Measurements from ENCODE around the gene CORO7.
"Not testable (repeated sequence)": the region's sequence is repeated elsewhere in the genome, so short reads cannot be mapped to it uniquely, and the experiment has no call there.

CORO7 gene

DNA sequence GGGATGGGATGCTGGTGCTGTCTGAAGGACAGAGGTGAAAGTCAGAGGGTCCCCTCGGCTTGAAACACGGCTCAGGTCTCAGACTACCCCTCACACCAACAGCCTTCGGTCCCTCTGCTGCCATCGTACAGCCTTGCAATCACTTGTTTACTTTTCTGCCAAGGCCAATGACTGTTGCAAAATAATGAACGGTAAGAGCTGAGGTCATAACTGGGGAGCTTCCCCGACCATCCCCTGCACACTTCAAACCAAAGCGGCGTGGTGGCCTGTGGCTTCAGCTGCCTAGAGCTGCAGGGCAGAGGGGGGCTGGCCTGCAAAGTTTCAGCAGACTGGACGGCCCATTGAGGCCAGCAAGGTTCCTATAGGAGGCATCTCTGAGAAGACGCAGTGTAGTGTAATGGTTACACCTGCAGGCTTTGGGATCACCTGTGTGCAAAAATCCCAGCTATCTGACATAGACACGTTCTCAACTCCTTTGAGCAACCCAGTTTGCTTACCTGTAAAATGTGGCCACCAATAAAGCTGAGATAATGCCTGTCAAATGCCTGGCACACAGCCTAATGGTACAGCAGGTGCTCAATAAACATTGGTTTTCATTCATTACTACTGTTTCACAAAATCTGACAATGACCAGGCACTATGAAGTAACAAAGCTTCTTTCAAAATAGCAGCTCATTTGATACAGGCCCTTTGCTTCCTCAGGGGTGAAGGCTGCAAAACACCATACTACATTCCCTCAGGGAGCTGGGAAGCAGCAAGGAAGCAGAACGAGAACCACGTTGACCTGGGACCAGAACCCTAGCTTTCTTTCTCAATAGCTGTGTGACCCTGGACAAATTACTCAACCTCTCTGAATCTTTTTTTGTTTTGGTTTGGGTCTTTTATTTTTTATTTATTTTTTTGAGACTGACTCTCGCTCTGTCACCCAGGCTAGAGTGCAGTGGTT is 70.3 kb downstream of the CORO7 start:
- TF ChIP-seq, protein P1, sequence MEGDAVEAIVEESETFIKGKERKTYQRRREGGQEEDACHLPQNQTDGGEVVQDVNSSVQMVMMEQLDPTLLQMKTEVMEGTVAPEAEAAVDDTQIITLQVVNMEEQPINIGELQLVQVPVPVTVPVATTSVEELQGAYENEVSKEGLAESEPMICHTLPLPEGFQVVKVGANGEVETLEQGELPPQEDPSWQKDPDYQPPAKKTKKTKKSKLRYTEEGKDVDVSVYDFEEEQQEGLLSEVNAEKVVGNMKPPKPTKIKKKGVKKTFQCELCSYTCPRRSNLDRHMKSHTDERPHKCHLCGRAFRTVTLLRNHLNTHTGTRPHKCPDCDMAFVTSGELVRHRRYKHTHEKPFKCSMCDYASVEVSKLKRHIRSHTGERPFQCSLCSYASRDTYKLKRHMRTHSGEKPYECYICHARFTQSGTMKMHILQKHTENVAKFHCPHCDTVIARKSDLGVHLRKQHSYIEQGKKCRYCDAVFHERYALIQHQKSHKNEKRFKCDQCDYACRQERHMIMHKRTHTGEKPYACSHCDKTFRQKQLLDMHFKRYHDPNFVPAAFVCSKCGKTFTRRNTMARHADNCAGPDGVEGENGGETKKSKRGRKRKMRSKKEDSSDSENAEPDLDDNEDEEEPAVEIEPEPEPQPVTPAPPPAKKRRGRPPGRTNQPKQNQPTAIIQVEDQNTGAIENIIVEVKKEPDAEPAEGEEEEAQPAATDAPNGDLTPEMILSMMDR (IDR thresholded peaks at IDR 0.05; ENCODE audit: extremely low read depth, missing control alignments), result no peak
- no peak for DNase-seq (ENCODE audit: low spot score)

DNA sequence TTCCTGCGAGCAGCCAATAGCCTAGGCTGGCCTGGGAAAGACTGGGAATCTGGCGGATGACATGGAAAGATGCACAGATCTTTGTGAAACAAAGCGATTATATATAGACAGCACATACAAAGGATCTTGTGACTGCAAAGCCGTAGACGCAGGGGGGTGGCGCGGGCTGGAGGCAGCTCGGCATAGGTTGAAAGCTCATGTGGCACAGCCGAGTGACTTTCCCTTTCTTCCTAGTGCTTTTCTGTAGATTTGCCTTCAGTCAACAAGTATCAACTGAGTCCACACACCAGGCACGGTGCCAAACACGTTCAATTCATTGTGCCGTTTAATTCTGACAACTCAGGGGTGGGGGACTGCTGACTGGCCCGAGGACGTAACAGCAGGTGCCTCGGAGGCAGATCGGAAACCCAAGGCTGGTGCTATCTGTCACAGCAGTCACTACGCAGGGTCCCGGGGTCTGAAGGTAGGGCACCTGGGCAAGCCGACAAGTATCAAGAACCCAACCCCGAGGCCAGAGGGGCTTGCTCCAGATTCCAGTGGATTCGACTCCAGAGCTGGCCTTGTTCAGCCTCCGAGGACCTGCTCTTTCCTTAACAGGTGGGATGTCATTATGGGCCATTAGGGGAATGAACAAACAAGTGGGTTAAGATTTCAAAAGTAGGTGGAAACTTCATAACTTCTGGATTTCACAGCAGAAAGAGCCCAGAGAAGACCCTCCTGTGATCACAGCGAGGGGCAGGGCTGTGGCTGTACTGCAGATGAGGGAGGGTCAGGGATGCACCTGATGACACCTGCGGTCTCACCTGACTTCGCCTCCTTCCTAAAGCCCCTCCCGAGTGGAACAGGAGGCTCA is 71.2 kb downstream of the CORO7 start:
- DNase-seq (ENCODE audit: low spot score), result no peak
- TF ChIP-seq, protein P1 (IDR thresholded peaks at IDR 0.05; ENCODE audit: extremely low read depth, missing control alignments), result no peak

DNA sequence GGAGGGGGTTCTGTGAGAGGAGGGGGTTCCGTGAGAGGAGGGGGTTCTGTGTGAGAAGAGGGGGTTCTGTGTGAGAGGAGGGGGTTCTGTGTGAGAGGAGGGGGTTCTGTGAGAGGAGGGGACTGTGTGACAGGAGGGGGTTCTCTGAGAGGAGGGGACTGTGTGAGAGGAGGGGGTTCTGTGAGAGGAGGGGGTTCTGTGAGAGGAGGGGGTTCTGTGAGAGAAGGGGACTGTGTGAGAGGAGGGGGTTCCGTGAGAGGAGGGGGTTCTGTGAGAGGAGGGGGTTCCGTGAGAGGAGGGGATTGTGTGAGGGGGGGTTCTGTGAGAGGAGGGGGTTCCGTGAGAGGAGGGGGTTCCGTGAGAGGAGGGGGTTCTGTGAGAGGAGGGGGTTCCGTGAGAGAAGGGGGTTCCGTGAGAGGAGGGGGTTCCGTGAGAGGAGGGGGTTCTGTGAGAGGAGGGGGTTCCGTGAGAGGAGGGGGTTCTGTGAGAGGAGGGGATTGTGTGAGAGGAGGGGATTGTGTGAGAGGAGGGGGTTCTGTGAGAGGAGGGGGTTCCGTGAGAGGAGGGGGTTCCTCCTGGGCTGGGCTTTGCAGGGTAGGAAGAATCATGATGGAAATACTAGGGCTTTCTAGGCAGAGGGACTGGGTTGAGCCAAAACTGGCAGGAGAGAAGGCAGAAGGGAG is 72.0 kb downstream of the CORO7 start:
- DNase-seq (ENCODE audit: low spot score), result not testable (repeated sequence)

DNA sequence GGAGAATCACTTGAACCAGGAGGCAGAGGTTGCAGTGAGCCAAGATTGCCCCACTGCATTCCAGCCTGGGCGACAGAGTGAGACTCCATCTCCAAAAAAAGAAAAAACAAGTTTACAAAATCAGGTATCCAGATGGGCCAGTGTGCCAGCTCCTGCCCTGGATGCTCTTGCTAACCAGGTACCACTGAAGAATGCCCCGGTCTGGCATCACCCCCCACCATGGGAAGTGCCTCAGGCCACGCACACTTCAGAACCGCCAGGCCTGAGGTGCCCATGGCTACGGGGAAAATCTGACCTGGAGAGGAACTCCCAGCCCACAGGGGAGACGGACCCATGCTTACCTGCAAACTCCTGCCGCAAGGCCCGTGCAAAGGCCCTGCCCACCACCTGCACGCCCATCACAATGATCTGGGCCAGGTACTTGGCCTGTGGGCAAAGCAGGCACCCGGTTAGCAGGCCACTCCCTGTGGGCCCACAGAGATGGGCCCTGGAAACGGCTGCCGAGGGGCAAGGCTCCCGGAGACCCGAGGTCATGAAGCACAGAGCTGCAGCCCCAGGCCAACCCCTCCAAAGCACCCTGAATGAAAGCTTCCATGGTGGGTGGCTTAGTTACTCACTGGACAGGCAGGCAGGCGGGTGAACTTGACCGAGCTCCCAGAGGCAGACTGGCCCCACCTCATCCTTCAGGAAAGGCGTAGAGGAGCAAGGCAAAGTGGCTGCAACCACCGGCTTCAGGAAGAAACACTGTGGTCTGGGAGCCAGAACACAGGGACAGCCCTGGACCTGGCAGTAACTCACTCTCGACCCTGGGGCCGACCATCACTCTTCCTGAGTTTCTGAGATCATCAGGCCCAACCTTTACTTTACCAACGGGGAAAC is 73.3 kb downstream of the CORO7 start:
- DNase-seq (ENCODE audit: low spot score), result no peak
- TF ChIP-seq, protein P1 (IDR thresholded peaks at IDR 0.05; ENCODE audit: extremely low read depth, missing control alignments), result no peak

DNA sequence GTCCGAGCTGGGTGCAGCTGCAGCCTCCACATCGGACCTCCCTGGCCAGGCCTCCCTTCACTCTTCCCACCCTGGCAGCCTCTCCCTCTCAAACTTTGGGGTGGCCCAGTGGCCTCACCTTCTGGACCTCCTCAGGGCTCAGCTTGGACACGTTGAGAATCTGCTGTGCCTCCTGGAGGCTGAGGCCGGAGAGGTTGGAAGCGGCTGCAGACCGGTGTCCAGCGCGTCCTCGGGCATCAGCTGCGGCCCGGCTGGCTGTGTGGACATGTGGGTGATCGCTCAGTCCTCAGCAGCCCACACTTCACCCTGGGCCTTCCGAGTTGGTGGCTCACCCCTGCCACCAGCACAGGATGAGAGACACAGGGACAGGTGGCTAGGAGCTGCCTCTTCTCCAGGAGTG is 75.1 kb downstream of the CORO7 start:
- no peak for DNase-seq (ENCODE audit: low spot score)
- TF ChIP-seq, protein P1 (IDR thresholded peaks at IDR 0.05; ENCODE audit: extremely low read depth, missing control alignments), result no peak

DNA sequence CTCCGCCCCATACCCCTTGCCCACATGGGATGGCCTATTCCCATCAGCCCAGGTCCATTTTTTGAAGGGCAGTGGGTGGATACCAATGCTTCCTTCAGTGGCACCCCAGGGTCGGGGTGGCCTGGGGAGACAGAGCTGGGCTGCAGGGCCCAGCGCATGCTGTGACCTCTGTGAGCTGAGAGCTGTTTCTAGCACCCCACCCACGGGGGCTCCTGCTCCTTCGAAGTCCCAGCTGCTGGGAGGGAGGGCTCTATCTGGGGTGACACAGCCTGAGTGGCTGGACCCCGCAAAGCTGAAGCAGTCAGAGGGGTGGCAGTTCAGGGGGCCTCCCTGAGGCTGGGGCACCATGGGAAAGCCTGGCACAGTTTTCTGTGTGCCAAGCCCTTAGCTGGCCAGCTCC is 76.0 kb downstream of the CORO7 start:
- TF ChIP-seq, protein P1 (IDR thresholded peaks at IDR 0.05; ENCODE audit: extremely low read depth, missing control alignments), result no peak
- DNase-seq (ENCODE audit: low spot score), result no peak

DNA sequence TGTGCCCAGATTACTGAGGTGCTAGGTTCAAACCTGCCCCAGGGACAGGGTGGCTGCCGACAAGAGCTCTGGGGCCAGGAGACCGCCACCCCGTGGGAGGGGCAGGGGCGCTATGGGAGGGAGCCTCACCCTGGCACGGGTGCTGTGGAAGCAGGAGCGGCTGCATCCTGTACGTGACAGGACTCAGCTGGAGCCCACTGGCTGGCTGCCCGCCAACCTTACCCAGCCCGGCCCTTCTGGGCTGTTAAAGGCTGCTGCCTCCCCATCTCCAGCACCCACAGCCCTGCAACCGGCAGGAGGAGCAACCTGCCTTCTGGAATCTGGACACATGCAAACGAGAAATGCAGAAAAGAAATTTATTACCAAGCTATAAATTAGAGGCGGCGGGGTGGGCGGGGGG is 76.5 kb downstream of the CORO7 start:
- TF ChIP-seq, protein P1 (IDR thresholded peaks at IDR 0.05; ENCODE audit: extremely low read depth, missing control alignments), result no peak
- no peak for DNase-seq (ENCODE audit: low spot score)

Measured in GM20000 (cell line).